Sigmoid colon (tissue), 7 donors: Measurements from ENCODE around the gene KRTAP10-12. TPM values are rescaled to one million over a fixed set of nuclear protein-coding genes. Genes with fewer than 3 reads are reported as not detected.

Source experiments
- DNase-seq: peaks from one replicate; pipeline ENCODE4 v3.0.0-alpha.2; 2019
- H3K27ac ChIP-seq, 4 donors: fragments of 200-600 bp; sonication (generic); one replicate each; pipeline ENCODE4 v1.5.1; 2016 to 2019; ENCODE audit warnings: mild to moderate bottlenecking in 1 of 4
- H3K27me3 ChIP-seq, 3 donors: fragments of 200-600 bp; sonication (generic); one replicate each; pipeline ENCODE4 v1.5.1; 2019; ENCODE audit warnings: mild to moderate bottlenecking in 1 of 3
- H3K36me3 ChIP-seq, 4 donors: fragments of 200-600 bp; sonication (generic); one replicate each; pipeline ENCODE4 v1.5.1; 2016 to 2019
- H3K4me1 ChIP-seq, 4 donors: fragments of 200-600 bp; sonication (generic); one replicate each; pipeline ENCODE4 v1.5.1; 2017 to 2019
- H3K4me3 ChIP-seq, 4 donors: fragments of 200-600 bp; sonication (generic); one replicate each; pipeline ENCODE4 v1.5.1; 2017 to 2019; ENCODE audit warnings: mild to moderate bottlenecking in 2 of 4, moderate library complexity in 1 of 4
- H3K9me3 ChIP-seq, 4 donors: fragments of 200-600 bp in 3 of 4; sonication (generic) in 3 of 4; one replicate each; pipeline versions ENCODE4 v1.5.1 to v1.6.1; 2013 to 2019
- EP300 ChIP-seq, 4 donors: sonication (generic); formaldehyde crosslinking; IDR thresholded peaks; one replicate each; pipeline ENCODE4 v1.6.1; 2017; ENCODE audit warnings: antibody characterized with exemption in 4 of 4
- POLR2A ChIP-seq, 2 donors: fragments of 450-650 bp; IDR thresholded peaks; one replicate each; pipeline ENCODE4 v1.6.1; 2016; ENCODE audit warnings: antibody characterized with exemption in 2 of 2, mild to moderate bottlenecking in 2 of 2, moderate library complexity in 2 of 2
- POLR2AphosphoS5 ChIP-seq, 4 donors: sonication (generic); formaldehyde crosslinking; IDR thresholded peaks; one replicate each; pipeline ENCODE4 v1.6.1; 2017; ENCODE audit warnings: antibody characterized with exemption in 4 of 4
- WGBS, 2 donors: extraction: QIAGEN DNeasy Blood & Tissue Kit; methylation state at CpG; one replicate each; pipeline ENCODE4 v1.1.7; 2013; 5-methylcytosine and 5-hydroxymethylcytosine counted together
- intact Hi-C: fragments of 100-400 bp; cut with DNase I; formaldehyde crosslinking; loops from one replicate; pipeline ENCODE4 v1.15.1; 2023
- polyA plus RNA-seq, 3 donors: library from polyadenylated mRNA; stranded (reverse); fragments of 200-250 nt; gene quantifications; one replicate each; pipeline ENCODE4 v1.2.3, GENCODE V29; 2013
- total RNA-seq, 4 donors: library from RNA; depleted of rRNA; stranded (reverse); fragments of >200 nt; gene quantifications; one replicate each; pipeline ENCODE4 v1.1.0, GENCODE V29; 2016
- TF ChIP-seq, protein P1 (sequence below), 4 experiments: fragments of 450-650 bp in 3 of 4; fragments of 200-600 bp in 1 of 4; IDR thresholded peaks; one replicate each; pipeline ENCODE4 v1.5.1; 2016 to 2019; ENCODE audit warnings: antibody characterized with exemption in 4 of 4, mild to moderate bottlenecking in 3 of 4, moderate library complexity in 2 of 4
- donor health status: healthy with polysubstance abuse.
- donor health status: Bipolar disorder and iron deficiency.
- donor health status: healthy.

The KRTAP10-12 gene
- total and polyA plus RNA-seq, 7 donors: not detected

DNA sequence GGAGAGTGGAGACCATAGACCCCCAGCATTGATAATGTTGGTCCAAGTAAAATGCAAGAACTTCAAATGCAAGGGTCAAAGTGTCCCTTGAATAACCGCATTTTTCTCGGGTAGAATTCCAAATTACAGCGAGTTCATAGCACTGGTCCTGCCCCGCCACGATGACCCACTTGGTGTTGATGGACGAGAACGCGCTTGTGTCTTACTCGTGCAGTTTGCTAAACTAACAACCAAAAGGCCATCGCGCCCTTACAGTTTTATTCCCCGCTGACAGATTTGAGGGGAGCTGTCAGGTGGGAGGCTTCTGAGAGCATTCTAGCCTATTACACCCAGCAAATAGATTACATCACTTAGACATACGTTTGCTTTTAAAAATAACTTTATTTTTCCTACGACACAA, 31.7 kb downstream of the KRTAP10-12 start:
- no peak for TF ChIP-seq POLR2A (IDR thresholded peaks at IDR 0.05)
- no peak for TF ChIP-seq POLR2AphosphoS5 (IDR thresholded peaks at IDR 0.05)
- Histone ChIP-seq H3K36me3 (no peaks in the 10 kb centered on the region), H3K4me1 (peaks cover 0 to 3% (median 0%) of the 10 kb centered on the region in 4 donors), H3K27ac (no peak overlapping the region), H3K9me3 (no peaks in the 10 kb centered on the region), H3K27me3 (peaks cover 3 to 45% (median 17%) of the 10 kb centered on the region in 3 donors), H3K4me3 (no peak overlapping the region)
- intact Hi-C loops: no loop called here
- 84 to 88% methylated on average over 14 of the region's 14 CpGs for WGBS, 2 donors
- no peak for DNase-seq

GRCh38 chr21:44729336-44730027, 32.5 kb downstream of the KRTAP10-12 start:
- no peaks in the 10 kb centered on the region for H3K36me3 ChIP-seq
- no peaks in the 10 kb centered on the region for H3K4me1 ChIP-seq
- TF ChIP-seq, protein P1, sequence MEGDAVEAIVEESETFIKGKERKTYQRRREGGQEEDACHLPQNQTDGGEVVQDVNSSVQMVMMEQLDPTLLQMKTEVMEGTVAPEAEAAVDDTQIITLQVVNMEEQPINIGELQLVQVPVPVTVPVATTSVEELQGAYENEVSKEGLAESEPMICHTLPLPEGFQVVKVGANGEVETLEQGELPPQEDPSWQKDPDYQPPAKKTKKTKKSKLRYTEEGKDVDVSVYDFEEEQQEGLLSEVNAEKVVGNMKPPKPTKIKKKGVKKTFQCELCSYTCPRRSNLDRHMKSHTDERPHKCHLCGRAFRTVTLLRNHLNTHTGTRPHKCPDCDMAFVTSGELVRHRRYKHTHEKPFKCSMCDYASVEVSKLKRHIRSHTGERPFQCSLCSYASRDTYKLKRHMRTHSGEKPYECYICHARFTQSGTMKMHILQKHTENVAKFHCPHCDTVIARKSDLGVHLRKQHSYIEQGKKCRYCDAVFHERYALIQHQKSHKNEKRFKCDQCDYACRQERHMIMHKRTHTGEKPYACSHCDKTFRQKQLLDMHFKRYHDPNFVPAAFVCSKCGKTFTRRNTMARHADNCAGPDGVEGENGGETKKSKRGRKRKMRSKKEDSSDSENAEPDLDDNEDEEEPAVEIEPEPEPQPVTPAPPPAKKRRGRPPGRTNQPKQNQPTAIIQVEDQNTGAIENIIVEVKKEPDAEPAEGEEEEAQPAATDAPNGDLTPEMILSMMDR (IDR thresholded peaks at IDR 0.05): no peak
- no peak for TF ChIP-seq EP300 (IDR thresholded peaks at IDR 0.05)
- TF ChIP-seq POLR2A (IDR thresholded peaks at IDR 0.05): no peak
- no peak for TF ChIP-seq POLR2AphosphoS5 (IDR thresholded peaks at IDR 0.05)
- WGBS, 2 donors: 90 to 92% methylated on average over 23 of the region's 23 CpGs
- H3K4me3 ChIP-seq: no peak overlapping the region
- DNase-seq: no peak
- H3K27me3 ChIP-seq: peaks cover 0 to 37% (median 9%) of the 10 kb centered on the region in 3 donors
- intact Hi-C loops: no loop called here
- no peak overlapping the region for H3K27ac ChIP-seq
- H3K9me3 ChIP-seq: no peaks in the 10 kb centered on the region

DNA sequence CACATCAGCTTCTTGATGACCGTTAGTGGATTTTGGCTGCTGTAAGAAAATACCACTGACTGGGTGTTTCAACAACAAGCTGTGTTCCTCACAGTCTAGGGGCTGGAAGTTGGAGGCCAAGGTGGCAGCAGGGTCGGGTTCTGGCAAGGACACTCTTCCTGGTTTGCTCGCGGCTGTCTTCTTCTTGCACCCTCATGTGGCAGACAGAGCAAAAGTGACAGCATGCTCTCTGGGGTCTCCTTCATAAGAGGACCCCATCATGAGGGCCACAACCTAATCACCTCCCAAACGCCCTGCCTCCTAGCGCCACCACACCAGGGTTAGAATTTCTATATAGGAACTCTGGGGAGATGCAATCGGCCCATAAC, 33.0 kb downstream of the KRTAP10-12 start:
- peaks cover 0 to 36% (median 8%) of the 10 kb centered on the region in 3 donors for H3K27me3 ChIP-seq
- 84 to 88% methylated on average over 7 of the region's 7 CpGs for WGBS, 2 donors

DNA sequence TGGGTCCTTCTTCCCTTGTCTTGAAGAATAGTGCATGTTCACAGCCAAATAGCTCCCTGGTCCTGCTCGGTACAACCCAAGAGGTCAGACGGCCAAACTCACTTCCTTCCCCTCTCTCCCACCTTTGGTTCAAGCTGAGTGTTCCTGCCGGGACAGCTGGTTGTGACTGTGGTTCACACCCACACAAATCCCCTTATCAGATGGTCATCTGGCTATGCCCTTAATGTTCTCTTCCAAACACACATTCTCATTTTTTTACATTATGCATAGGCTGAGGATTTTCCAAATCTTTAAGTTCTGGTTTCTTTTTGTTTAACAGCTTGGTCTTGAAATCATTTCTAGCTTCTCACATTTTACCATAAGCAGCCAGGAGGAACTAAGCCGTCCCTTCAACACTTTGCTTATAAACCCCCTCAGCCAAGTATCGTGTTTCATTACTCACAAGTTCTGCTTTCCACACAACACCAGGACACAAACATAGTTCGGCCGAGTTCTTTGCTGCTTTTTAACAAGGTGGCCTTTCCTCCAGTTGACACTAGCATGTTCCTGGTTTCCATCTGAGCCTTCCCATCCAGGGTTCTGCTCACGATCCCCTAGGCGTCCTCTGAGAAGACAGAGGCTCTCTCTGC, 34.1 kb downstream of the KRTAP10-12 start:
- 67 to 72% methylated on average over 9 of the region's 9 CpGs for WGBS, 2 donors
- no peak overlapping the region for H3K27ac ChIP-seq
- no peak for DNase-seq
- no peaks in the 10 kb centered on the region for H3K36me3 ChIP-seq
- intact Hi-C loops: no loop called here
- H3K27me3 ChIP-seq: peaks cover 0 to 27% (median 8%) of the 10 kb centered on the region in 3 donors
- H3K4me3 ChIP-seq: no peak overlapping the region
- no peaks in the 10 kb centered on the region for H3K9me3 ChIP-seq
- TF ChIP-seq POLR2A (IDR thresholded peaks at IDR 0.05): no peak
- no peak for TF ChIP-seq POLR2AphosphoS5 (IDR thresholded peaks at IDR 0.05)
- TF ChIP-seq, protein P1 (IDR thresholded peaks at IDR 0.05): no peak
- no peak for TF ChIP-seq EP300 (IDR thresholded peaks at IDR 0.05)
- H3K4me1 ChIP-seq: no peaks in the 10 kb centered on the region

More for the DNA sequence above, 33.0 kb downstream of the KRTAP10-12 start:
- no peaks in the 10 kb centered on the region for H3K9me3 ChIP-seq
- no peak overlapping the region for H3K4me3 ChIP-seq
- no peak for DNase-seq
- intact Hi-C loops: no loop called here
- H3K36me3 ChIP-seq: no peaks in the 10 kb centered on the region
- no peak overlapping the region for H3K27ac ChIP-seq
- H3K4me1 ChIP-seq: no peaks in the 10 kb centered on the region
- TF ChIP-seq, protein P1 (IDR thresholded peaks at IDR 0.05): no peak
- TF ChIP-seq EP300 (IDR thresholded peaks at IDR 0.05) (no peak), POLR2AphosphoS5 (IDR thresholded peaks at IDR 0.05) (no peak), POLR2A (IDR thresholded peaks at IDR 0.05) (no peak)

- DNase-seq: no peak
- Histone ChIP-seq H3K4me1 (no peaks in the 10 kb centered on the region), H3K27ac (no peak overlapping the region), H3K9me3 (peaks cover 0 to 6% (median 3%) of the 10 kb centered on the region in 4 donors), H3K4me3 (no peak overlapping the region), H3K36me3 (no peaks in the 10 kb centered on the region), H3K27me3 (peaks cover 0 to 20% (median 8%) of the 10 kb centered on the region in 3 donors)
- 92 to 94% methylated on average over 10 of the region's 10 CpGs for WGBS, 2 donors
- TF ChIP-seq, protein P1 (IDR thresholded peaks at IDR 0.05): no peak
- no peak for TF ChIP-seq POLR2AphosphoS5 (IDR thresholded peaks at IDR 0.05)
- TF ChIP-seq EP300 (IDR thresholded peaks at IDR 0.05): no peak
- TF ChIP-seq POLR2A (IDR thresholded peaks at IDR 0.05): no peak
- intact Hi-C loops: no loop called here
Measured at GRCh38 chr21:44732263-44732662, 35.3 kb downstream of the KRTAP10-12 start.
